DMS79 treated with DMSO at 0.1 percent for 48 hours (cell line): Measurements from ENCODE around the gene OTULINL.
"Not testable (repeated sequence)": the region's sequence is repeated elsewhere in the genome, so short reads cannot be mapped to it uniquely, and the experiment has no call there.

Source experiments
- DNase-seq: peaks from one replicate; lab custom pipeline; 2025; lab: John Stamatoyannopoulos, UW

OTULINL gene

GRCh38 chr5:14581106-14581890 is at the start of gene OTULINL:
Gene OTULINL, plus strand, starts transcription at chr5:14581792. Its CDS starts 103 bp downstream, at chr5:14581895.
- peak; percentile 57 for DNase-seq

GRCh38 chr5:14532180-14532579 is 49.4 kb upstream of the OTULINL start:
- no peak for DNase-seq

- no peak for DNase-seq
Measured at GRCh38 chr5:14534773-14535172, 46.8 kb upstream of the OTULINL start.

GRCh38 chr5:14545308-14545707 is 36.3 kb upstream of the OTULINL start:
- DNase-seq: no peak

GRCh38 chr5:14545862-14546261 is 35.7 kb upstream of the OTULINL start:
- no peak for DNase-seq

GRCh38 chr5:14547666-14548065 is 33.9 kb upstream of the OTULINL start:
- DNase-seq: no peak

- no peak for DNase-seq
Measured at GRCh38 chr5:14551211-14551610, 30.4 kb upstream of the OTULINL start.

- DNase-seq: no peak
Measured at GRCh38 chr5:14552017-14552416, 29.6 kb upstream of the OTULINL start.

- not testable (repeated sequence) for DNase-seq
Measured at GRCh38 chr5:14554288-14554687, 27.3 kb upstream of the OTULINL start.

GRCh38 chr5:14556015-14556414 is 25.6 kb upstream of the OTULINL start:
- DNase-seq: no peak

- DNase-seq: peak; percentile 81
Measured at GRCh38 chr5:14557203-14557770, 24.3 kb upstream of the OTULINL start.

GRCh38 chr5:14557791-14558415 is 23.7 kb upstream of the OTULINL start:
- peak; percentile 21 for DNase-seq

- no peak for DNase-seq
Measured at GRCh38 chr5:14560091-14560595, 21.4 kb upstream of the OTULINL start.

- no peak for DNase-seq
Measured at GRCh38 chr5:14561741-14562140, 19.9 kb upstream of the OTULINL start.

GRCh38 chr5:14568333-14568732 is 13.3 kb upstream of the OTULINL start:
- DNase-seq: no peak

- DNase-seq: no peak
Measured at GRCh38 chr5:14569948-14570691, 11.5 kb upstream of the OTULINL start.

- DNase-seq: no peak
Measured at GRCh38 chr5:14571901-14572300, 9.7 kb upstream of the OTULINL start.

GRCh38 chr5:14572385-14572784 is 9.2 kb upstream of the OTULINL start:
- no peak for DNase-seq

- DNase-seq: no peak
Measured at GRCh38 chr5:14572836-14573235, 8.8 kb upstream of the OTULINL start.

GRCh38 chr5:14574096-14574495 is 7.5 kb upstream of the OTULINL start:
- peak; percentile 55 for DNase-seq

GRCh38 chr5:14574891-14575508 is 6.6 kb upstream of the OTULINL start:
- peak; percentile 47 for DNase-seq

GRCh38 chr5:14576206-14576605 is 5.4 kb upstream of the OTULINL start:
- no peak for DNase-seq
